HG03521 (cell line): ENCODE data around the gene EFR3B.
"Not testable (repeated sequence)": the region's sequence is repeated elsewhere in the genome, so short reads cannot be mapped to it uniquely, and the experiment has no call there.

ENCODE experiments used
- ATAC-seq: cut with Tn5 transposase; IDR thresholded peaks from one replicate; pipeline ENCODE4 v1.9.1; 2021; ENCODE audit warnings: mild to moderate bottlenecking, moderate library complexity; ENCODE audit not compliant: unreplicated experiment

Gene EFR3B, protein sequence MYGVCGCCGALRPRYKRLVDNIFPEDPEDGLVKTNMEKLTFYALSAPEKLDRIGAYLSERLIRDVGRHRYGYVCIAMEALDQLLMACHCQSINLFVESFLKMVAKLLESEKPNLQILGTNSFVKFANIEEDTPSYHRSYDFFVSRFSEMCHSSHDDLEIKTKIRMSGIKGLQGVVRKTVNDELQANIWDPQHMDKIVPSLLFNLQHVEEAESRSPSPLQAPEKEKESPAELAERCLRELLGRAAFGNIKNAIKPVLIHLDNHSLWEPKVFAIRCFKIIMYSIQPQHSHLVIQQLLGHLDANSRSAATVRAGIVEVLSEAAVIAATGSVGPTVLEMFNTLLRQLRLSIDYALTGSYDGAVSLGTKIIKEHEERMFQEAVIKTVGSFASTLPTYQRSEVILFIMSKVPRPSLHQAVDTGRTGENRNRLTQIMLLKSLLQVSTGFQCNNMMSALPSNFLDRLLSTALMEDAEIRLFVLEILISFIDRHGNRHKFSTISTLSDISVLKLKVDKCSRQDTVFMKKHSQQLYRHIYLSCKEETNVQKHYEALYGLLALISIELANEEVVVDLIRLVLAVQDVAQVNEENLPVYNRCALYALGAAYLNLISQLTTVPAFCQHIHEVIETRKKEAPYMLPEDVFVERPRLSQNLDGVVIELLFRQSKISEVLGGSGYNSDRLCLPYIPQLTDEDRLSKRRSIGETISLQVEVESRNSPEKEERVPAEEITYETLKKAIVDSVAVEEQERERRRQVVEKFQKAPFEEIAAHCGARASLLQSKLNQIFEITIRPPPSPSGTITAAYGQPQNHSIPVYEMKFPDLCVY

DNA sequence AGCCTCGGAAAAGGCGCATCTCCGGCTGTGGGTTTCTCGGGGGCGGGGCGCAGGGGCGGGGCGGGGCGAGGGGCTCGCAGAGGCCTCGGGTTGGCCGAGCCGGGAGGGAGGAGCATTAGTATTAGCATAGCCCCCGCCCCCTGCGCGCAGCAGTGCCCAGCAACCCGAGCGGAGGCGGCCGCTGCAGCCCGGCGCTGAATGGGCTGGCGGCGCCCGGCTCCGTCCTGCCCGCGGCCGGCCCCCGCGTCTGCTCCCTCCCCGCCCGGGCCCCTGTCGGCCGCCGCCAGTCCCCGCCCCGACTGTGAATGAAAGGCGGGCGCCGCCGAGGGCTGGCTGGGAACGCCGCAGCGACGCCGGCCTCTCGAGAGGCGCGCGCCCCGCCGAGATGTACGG is at the start of gene EFR3B:
TSS of gene EFR3B (plus strand) at position 149 of the 393 bp plus-strand sequence. CDS start at position 386, 237 bp downstream.
- ATAC-seq: peak; percentile 95

DNA sequence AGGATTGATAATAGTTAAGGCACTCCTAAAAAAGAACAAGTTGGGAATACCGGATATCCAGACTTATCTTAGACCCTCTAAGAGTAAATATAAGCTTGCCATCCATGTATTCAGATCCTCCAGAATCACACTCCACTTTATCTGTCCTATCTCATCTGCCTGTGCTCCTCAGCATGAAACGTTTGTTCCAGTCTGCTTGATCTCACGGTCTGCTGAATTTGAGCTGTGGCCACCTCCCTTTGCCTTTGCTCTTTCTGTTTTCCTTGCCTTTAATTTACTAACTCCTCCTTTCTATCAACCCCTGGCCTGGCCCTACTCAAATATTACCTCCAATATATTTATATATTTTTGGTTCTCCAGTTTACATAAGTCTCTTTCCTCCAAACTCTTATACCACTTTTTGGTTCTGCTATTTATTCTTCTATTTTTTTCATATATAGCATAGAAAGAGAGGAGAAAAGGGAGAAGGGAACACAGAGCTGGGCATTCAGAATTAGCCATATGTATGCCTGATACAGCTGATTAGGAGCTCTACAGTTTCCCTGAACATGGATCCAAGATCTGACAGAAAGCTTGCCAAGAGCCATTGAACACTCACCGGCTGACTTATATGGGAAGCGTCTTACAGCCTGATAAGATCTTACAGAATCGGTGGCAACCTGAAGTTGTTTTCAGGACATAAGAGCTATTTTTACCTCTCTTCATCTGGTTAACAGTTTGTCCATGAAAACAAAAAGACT is 48.3 kb upstream of the EFR3B start:
- no peak for ATAC-seq

DNA sequence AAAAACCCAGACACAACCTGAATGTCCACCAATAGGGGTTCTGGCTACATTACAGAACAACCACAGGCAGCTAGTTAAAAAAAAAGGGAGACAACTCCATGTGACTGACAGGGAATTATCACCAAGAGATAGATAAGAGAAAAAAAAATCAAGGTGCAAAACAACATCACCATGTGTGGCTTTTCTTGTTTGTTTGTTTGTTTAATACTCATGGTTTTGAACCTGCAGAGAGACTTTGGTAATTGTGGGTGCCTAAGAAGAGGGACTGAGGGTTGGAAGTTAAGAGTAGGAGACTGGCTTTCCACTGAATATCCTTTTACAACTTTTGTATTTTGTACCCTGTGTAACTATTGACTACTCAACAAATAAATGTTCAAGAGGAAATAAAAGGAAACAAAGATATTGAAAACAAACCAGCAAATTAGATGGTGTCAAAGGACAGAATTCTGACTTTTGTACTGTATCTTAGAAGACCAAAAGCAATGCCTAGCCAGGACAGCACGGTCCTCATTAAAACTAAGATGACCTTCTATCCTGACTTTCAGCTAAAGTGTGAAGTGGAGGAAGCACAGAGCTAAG is 47.6 kb upstream of the EFR3B start:
- ATAC-seq: no peak

DNA sequence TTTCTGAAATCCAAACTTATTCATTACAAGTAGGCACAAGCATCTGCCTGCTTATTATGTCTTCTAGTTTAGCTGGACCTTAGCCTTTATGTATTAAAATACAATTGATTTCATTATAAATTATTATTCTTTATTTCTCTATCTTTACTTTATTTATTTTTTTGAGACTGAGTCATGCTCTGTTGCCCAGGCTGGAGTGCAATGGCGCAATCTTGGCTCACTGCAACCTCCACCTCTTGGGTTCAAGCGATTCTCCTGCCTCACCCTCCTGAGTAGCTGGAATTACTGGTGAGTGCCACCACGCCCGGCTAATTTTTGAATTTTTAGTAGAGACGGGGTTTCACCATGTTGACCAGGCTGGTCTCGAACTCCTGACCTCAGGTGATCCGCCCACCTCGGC is 42.8 kb upstream of the EFR3B start:
- not testable (repeated sequence) for ATAC-seq

DNA sequence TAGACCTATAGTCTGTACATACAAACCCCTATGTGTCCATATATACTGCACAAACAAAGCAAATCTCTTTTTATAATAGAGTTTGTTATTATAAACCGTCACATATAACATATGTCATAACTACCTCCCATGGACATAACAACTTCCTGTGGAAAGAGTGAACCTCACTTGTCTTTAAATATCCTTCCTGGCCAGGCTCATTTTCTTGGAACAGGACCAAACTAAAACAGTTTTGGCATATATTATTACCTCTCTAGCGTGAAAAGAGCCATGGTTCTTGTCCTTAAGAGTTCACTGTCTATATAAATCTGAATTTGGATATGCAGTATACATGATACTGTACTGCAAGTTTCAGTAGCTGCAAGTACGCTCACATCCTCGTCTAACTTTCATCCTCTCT is 41.8 kb upstream of the EFR3B start:
- ATAC-seq: no peak

DNA sequence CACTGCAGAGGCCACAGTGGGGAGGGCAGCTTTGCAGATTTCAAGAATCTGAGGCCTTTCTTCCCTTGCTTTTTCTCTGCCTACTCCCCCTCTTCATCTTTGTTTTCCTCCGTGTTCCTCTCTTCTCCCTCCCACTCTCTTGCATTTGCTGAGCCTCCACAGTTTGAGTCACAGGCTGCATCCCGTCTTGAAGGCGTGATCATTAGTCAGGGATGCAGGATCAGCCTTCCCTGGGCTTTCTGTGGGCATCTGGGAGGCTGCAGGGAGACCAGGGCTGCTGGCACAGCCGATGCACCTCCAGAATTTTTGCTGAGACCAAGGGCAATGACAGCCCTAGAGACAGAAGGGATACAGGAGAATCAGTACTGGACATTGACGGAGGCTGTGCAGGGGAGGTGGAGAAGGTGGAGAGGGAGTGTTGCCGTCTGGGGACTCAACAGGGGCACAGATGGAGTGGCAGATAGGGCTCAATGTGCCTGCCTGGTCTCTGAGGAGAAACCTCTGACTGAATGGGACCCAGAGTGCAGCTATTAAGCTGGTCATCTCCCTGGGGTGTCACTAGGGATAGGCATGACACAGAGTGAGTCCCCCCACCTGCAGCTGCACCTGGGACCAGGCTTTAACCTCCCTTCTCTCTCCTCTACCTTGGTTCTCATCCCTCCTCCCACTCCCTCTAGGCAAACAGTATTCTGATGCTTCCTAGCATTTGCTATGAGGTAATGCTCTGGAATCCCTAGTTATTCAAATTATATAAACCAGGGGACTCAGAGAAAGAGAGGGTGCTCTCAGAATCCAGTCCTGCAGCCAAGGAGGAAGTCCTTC is 41.2 kb upstream of the EFR3B start:
- ATAC-seq: no peak

DNA sequence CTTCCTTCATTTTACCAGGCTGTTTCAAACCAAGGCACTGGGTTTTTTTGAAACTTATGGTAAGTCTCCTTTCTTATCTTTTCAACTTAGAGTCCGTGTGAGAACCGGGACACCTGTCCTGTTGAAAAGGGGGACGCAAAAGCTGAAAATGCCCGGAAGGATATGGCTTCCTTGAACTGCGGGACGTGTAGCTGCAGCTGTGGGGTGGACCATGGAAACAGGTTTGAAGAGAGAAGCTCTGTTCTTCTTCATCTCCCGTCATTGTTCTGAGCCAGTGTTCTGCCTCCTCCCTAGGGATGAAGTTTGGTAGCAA is 40.6 kb upstream of the EFR3B start:
- ATAC-seq: no peak

DNA sequence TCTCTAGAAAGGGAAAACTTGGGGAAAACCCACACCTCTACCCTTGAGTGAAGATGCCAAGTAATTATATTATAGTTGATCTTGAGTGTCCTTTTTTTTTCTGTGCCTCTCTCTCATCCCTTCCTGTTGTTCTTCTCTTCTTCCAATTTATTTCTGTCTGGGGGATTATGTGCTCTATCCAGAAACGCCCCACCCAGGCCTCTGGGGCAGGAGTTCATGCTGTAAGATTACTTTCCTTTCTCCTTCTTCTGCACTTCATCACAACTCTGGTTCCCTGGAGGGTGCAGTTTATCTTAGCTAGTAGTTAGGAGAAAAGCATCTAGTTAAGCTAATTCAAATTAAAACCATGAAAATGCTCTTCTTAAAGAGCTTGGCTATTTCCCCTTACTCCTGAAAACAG is 39.8 kb upstream of the EFR3B start:
- ATAC-seq: no peak

DNA sequence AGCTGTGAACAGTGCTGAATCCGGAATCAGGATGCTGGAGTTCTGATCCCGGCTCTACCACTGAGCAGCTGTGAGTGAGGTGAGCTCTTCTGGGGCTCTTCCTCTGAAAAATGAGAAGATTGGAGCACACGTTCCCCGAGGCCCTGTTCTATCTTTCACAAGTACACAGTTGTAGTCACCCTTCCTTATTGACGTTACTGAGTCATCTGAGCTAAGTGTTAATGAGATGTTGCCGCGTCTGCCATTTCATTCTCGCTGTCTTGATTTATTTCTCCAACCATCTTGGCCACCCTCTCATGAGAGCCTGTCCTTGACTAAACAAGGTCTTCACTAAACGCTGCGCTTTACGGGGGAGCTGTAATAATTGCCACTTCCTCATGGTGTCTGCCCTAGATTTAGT is 31.9 kb upstream of the EFR3B start:
- ATAC-seq: no peak

DNA sequence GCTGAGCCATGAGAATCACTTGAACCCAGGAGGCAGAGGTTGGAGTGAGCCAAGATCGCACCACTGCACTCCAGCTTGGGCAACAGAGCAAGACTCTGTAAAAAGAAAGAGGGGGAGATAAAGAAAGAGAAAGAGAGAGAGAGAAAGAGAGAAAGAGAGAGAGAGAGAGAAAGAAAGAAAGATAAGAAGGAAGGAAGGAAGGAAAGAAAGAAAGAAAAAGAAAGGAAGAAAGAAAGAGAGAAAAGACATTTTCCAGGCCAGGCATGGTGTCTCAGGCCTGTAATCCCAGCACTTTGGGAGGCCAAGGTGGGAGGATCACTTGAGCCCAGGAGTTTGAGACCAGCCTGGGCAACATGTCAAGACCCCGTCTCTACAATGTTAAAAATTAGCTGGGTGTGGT is 30.5 kb upstream of the EFR3B start:
- ATAC-seq: not testable (repeated sequence)

DNA sequence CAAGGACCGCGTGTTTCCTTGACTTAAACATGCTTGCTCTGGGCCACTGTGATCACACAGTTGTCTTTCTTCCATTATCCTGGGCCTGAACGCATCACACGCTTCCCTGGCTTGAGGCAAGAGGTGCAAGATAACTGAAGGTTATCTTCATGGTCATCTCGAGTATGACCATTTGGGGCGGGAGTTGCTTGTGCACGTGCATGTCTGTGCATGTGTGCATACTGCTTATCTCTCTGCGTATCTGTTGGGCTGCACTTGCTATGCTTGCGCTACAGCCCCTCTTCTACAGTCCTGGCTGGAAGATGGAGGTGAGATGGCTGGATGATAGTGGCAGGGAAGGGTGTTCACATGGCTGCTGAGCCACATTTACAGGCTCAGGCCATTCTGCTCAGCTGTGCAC is 27.2 kb upstream of the EFR3B start:
- no peak for ATAC-seq

DNA sequence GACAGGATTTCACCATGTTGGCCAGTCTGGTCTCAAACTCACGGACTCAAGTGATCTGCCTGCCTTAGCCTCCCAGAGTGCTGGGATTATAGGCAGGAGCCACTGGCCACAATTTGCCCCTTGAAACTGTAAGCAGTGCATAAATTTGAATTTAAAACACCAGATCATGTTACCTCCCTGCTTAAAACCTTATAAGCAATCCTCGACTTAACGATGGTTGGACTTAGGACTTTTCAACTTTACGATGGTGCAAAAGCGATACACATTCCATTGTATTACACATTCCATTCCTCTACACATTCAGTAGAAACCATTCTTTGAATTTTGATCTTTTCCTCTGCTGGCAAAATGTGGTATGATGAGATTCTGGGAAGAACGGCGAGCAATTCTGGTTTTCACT is 23.2 kb upstream of the EFR3B start:
- no peak for ATAC-seq

DNA sequence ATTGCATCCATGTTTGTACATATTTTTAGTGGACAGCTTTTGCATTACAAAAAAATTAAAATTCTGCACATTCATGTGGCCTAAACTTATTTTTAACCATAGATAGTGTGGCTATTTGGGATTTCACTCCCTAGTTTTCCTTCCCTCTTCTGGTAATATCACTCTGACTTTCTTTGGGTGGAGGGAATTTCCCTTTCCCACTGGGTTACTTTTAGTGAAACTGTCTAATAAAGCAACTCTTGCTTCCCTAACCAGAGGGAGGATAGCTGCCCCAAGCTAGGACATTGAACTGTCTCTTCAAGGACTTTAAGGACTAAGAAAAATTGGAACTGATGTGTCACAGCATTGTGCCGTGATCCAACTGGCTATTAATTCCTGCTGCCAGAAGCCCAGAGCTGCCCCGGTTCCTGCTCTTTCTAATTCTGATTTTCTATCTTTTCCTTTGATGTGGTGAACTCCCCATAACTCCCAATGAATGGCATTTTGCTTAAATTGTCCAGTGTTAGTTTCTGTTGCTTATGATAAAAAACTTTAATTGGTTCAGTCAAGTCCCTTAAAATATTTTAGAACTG is 20.0 kb upstream of the EFR3B start:
- ATAC-seq: no peak

DNA sequence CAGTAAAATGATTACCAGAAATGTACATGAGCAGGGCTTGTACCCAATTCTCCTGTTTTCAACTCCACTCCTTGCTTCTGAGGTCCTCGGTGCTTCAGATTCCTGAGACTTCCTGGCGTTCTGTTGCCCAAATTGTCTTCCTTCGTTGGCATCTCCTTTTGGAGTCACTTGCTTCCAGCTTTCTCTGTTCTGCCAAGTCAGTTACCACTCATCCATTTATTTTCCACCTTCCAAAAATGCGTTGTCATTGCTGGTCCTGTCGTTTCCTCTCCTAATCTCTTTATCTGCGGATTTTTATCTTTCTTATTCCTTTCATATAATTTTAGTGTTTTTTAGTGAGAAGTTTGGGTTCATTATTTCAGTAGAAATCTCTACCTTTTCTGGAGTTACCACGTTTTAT is 18.5 kb upstream of the EFR3B start:
- ATAC-seq: no peak

DNA sequence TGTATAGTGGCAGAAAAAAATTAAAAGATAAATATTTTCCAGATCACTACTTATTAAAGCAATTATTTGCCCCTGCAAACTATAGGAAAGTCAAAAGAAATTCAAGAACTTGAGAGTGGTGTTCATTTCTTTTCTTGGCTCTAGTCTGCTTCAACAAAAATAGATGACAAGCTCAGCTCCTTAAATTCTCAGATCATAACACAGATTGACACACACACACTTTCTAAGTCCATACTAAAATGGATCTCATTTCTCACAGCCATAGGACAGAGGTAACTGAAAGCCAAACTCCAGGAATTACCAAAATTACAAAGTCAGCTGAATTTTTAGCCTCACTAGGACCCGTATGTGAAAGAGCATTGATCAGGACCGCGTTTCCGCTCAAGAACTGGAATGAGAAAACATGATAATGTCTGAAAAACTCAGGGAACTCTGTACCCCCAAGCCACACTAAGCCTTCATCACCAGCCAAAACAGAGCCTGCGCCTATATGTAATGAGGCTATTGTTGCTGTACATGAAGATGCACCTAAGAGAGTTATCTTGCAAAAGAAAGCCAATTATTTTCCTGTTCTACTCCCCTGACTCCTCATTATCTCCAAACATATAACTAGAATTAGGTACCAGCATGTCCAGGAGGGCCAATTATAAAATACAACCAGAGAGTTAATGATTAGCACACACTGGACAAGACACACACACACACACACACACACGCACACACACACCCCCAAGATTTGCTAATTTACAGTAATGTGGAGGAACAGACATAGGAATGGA is 16.5 kb upstream of the EFR3B start:
- no peak for ATAC-seq

DNA sequence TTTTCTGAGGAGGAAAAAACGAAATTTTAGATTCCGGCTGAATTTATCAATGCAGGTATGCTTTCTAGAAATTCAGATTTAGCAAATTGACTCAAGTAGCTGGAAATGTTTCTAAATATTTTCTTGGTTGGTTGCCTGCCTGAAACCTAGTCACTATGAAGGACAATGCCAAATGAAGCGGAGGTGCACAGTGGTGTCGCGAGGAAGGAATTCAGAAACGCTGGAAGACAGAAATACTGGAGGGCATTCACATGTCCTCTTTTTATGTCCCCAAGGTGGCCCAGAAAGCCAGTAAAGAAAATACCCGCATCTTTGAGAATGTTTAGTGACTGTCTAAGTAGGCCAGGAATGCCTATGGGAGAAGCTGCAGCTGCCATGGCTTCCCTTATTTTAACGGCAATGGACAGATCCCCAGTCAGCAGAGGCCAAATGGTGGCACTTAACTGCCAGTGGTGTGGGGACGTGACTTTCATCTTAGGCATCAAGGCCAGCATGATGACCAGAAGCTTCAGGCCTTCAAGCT is 15.8 kb upstream of the EFR3B start:
- no peak for ATAC-seq

DNA sequence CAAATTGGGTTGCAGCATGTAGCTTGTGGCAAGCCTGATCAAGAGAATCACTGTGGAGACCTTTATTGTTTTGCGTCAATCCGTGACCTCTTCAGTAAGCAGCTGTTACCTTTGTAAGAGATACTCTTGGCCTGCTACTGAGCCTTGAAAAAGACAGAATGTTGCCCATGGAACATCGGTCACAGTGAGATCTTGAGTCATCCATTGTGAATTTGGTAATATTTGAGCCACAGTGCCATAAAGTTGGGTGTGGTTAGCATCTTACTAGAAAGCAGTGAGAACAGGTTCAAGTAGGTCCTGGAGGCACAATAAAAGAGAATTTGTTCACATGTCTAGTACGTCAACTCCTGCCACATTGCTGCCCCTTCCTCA is 12.7 kb upstream of the EFR3B start:
- ATAC-seq: no peak

DNA sequence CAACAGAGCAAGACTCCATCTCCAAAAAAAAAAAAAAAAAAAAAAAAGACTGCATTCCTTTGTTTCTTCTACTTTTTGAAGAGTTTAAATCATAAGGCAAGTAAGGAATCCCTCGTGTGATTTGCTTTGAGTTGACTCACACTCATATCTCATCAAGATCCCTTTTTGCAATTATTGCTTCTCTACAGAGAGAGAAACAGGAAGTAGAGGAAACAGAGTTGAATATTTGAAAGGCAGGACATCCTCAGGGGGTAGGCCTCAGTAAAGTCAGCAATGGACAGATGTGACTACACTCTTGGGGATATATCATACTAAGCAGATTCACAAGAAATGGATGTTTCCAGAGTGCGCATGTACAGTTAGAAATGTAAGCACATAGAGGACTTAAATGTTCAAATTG is 11.2 kb upstream of the EFR3B start:
- no peak for ATAC-seq

DNA sequence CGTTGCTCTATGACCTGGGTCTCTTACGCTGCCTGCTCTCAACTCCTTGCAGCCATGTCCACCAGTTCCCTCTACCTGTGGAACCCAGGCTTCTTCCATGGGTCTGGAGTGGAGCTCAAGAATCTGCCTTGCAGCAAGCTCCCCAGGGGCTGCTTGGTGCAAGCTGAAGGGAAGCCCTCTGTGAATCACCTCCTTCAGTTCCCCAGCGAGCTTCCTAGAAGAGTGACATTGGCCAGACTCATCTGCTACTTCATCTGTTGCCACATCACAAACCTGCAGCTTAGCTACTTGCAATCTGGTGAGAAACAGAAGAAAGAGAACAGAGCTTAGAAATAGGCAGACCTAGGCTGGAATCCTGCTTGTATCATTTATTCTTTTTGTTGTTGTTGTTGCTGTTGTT is 9.8 kb upstream of the EFR3B start:
- ATAC-seq: no peak
